Left renal cortex interstitium (tissue), 4 donors: ENCODE measurements around the gene FATE1. TPM values are rescaled to one million over a fixed set of nuclear protein-coding genes. Genes with fewer than 3 reads are reported as not detected.

Source experiments
- DNase-seq, 4 donors: peaks; one replicate each; pipeline ENCODE4 v3.0.0-alpha.2; 2013; ENCODE audit warnings: low read depth in 4 of 4, low spot score in 2 of 4, missing footprints in 1 of 4
- polyA plus RNA-seq, 4 donors: library from polyadenylated mRNA; unstranded; fragments of 120-200 nt; gene quantifications; one replicate each; pipeline ENCODE4 v1.2.1, GENCODE V29; 2013; ENCODE audit not compliant: insufficient read length in 4 of 4

FATE1 gene
- polyA plus RNA-seq, 4 donors = 0.18 TPM; not detected in 3

GRCh38 chrX:151738751-151739150, 22.9 kb downstream of the FATE1 start:
- no peak for DNase-seq

DNA sequence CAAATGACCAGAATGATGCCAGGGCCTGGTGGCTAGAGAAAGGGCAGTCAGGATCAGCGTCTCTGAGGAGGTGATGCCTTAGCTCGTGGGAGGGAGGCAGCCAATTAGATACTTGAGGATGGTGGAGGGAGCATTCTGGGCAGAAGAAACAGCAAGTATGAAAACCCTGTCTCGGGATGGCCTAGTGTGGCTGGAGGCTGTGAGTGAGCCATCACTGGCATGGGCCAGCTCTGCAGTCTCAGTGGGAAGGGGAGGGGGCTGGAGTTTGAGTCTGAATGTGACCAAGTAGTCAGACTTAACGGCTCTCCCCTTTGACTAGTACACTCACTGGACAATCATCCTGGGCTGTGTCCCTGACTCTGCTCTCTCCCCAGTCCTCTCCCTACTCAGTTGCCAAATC, 25.8 kb downstream of the FATE1 start:
- no peak for DNase-seq

- no peak for DNase-seq
Measured at GRCh38 chrX:151742311-151742710, 26.5 kb downstream of the FATE1 start.

DNA sequence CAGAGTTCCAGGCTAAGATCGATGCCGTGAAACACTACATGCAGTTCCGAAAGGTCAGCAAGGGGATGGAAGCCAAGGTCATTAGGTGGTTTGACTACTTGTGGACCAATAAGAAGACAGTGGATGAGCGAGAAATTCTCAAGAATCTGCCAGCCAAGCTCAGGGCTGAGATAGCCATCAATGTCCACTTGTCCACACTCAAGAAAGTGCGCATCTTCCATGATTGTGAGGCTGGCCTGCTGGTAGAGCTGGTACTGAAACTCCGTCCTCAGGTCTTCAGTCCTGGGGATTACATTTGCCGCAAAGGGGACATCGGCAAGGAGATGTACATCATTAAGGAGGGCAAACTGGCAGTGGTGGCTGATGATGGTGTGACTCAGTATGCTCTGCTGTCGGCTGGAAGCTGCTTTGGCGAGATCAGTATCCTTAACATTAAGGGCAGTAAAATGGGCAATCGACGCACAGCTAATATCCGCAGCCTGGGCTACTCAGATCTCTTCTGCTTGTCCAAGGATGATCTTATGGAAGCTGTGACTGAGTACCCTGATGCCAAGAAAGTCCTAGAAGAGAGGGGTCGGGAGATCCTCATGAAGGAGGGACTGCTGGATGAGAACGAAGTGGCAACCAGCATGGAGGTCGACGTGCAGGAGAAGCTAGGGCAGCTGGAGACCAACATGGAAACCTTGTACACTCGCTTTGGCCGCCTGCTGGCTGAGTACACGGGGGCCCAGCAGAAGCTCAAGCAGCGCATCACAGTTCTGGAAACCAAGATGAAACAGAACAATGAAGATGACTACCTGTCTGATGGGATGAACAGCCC, 28.0 kb downstream of the FATE1 start:
- no peak for DNase-seq

- DNase-seq = no peak
Measured at GRCh38 chrX:151745651-151746050, 29.8 kb downstream of the FATE1 start.

GRCh38 chrX:151746502-151746901, 30.7 kb downstream of the FATE1 start:
- no peak for DNase-seq

- no peak for DNase-seq
Measured at GRCh38 chrX:151750511-151750910, 34.7 kb downstream of the FATE1 start.

- DNase-seq = no peak
Measured at GRCh38 chrX:151752847-151753246, 37.0 kb downstream of the FATE1 start.

DNA sequence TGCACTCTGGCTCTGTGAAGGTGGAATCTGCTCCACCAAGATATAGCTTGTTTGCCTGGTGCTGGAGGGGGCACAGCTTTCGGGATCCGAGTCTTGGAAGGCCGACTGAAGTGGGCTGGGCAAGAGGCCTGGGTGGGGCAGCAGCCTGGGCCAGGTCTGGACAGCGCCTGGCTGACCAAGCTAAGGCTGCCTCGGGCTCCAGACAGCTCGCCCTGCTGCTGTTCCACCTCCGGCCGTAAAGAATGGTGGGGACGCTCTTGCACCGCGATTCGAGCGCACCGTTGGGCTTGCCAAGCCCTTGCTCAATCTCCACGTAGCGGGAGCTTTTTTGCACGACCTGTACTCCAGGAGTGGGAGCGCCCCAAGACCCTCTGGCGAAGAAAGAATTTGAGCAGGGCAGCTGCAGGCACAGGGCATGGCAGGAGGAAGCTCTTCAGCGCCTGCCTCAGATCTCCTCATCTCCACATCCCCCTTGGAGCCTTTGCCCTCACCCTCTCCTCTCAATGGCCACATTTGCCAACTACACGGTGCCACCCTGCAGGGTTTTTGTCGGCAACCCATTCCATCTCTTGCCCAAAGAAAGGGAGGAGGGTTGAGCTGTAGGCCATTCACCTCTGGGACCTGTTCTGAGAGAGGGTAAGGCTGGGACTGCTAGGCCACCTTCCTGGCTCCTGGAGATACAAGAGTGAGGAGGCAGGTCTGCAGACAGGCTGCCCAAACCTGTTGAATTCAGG, 37.6 kb downstream of the FATE1 start:
- peak in 1 of 4 donors; percentile 29 for DNase-seq

DNA sequence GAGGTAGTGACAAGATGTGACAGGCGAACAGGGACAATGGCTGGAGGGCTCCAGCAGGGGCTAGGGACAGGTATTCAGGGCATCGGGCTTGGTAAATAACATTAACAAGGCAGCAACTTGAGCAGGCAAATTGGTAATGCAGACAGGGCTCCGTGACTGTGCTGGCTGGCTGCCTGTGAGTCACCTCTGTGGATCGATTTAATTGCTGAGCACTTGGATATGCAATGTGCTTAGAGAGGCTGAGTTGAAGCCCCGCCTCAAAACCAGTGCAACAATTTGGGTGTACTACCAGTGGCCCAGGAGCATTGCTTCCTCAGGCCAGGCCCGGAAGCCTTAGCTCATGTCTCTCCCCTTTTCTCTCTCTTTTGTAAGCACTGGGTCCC, 38.2 kb downstream of the FATE1 start:
- DNase-seq = no peak

GRCh38 chrX:151754641-151755215, 38.9 kb downstream of the FATE1 start:
- DNase-seq = no peak

DNA sequence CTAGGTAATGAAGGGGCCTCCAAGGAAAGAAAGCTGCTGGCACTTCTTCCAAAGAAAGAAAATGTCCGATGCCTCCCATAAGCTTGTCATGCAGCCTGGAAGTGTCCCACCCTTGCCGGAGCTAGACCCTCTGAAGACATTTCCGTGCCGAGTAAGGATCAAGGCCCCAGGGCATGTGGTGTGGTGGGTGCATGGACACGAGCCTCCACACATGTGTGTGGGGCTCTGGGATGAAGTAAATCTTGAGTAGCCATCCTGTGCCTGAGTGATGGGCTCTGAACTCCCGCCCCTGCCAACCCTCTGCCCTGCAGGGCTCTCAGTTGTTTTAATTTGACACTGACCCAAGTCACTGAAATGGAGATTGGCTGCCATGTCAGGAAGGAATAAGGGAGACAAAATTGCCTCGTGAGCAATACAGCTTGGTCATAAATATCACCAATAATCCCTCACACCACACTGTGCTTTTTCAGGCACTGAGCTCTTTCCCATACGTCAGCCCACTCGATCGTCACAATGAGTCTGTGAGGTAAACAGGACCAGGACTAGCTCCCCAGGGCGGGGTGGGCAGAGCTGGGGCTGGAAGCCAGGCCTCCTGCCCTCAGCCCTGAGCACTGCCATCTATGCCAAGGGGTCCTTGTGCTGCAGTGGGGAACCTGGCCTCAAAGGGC, 43.3 kb downstream of the FATE1 start:
- no peak for DNase-seq

DNA sequence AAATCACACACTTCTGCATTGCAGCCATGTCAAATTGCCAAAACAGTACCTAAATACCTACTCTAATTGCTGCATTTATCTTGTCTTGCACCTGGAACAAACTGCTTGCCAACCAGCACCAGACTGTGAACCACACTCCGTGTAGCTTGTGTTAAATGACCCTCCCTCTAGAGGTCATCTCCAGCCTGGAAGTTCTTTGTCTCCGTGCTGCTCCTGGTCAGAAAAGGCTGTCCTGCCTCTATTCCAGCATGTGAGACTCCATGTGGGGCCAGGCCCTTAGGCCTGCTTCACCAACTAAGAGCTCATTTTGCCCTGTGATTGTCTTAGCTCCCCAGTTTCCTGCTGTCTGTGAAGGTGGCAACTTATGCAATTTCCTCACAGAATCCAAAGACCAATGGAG, 47.0 kb downstream of the FATE1 start:
- DNase-seq = no peak

GRCh38 chrX:151763711-151764110, 47.9 kb downstream of the FATE1 start:
- no peak for DNase-seq

- DNase-seq = no peak
Measured at GRCh38 chrX:151765026-151765425, 49.2 kb downstream of the FATE1 start.

DNA sequence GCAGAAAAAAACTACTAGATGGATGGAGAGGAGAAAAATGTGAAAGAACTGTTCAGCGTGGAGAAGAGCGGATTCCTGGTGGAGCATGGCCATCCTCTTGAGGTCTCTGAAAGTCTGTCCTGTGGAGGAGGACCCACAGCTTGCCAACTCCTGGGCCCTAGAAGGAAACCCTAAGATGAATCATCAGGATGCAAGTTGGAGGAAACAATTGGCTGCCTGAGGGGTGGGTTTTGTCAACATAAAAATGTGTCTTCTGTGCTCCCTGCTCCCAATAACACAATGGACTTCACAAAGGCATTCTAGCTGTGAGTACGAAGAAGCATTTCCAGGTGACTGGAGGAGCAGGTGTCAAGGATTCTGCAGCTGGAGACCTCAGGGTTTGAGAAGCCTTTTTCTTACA, 55.9 kb downstream of the FATE1 start:
- no peak for DNase-seq

Other genes starting within 250 kb of the FATE1 start
- not detected for gene PASD1, start 152.4 kb upstream of the FATE1 start, polyA plus RNA-seq
- gene PRRG3, start 20.6 kb upstream of the FATE1 start, polyA plus RNA-seq = 10 to 100 TPM in 1 of 4 donors, 1 to 10 TPM in 3; 5.8 to 10.1 (median 7.2) TPM
- not detected for gene CNGA2, start 18.7 kb downstream of the FATE1 start, polyA plus RNA-seq
- gene MAGEA4, start 196.9 kb downstream of the FATE1 start, polyA plus RNA-seq = not detected